Measurements from ENCODE around the gene LPP.

LPP gene

GRCh38 chr3:188926111-188926510 is 772.2 kb downstream of the LPP start:
- Mint-ChIP-seq H3K27me3 (ENCODE audit: low read depth) (peaks cover 4% of the 10 kb centered on the region), H3K4me1 (ENCODE audit: low read depth) (no peaks in the 10 kb centered on the region), H3K9me3 (no peaks in the 10 kb centered on the region), H3K36me3 (ENCODE audit: low read depth) (no peaks in the 10 kb centered on the region), H3K27ac (no peak overlapping the region), H3K4me3 (no peak overlapping the region)
- no peak for DNase-seq (ENCODE audit: low spot score)

GRCh38 chr3:188926741-188927511 is 773.0 kb downstream of the LPP start:
- no peaks in the 10 kb centered on the region for H3K9me3 Mint-ChIP-seq
- no peak overlapping the region for H3K4me3 Mint-ChIP-seq
- H3K36me3 Mint-ChIP-seq (ENCODE audit: low read depth), result no peaks in the 10 kb centered on the region
- DNase-seq (ENCODE audit: low spot score), result no peak
- peaks cover 4% of the 10 kb centered on the region for H3K27me3 Mint-ChIP-seq (ENCODE audit: low read depth)
- H3K27ac Mint-ChIP-seq, result no peak overlapping the region
- H3K4me1 Mint-ChIP-seq (ENCODE audit: low read depth), result no peaks in the 10 kb centered on the region

DNA sequence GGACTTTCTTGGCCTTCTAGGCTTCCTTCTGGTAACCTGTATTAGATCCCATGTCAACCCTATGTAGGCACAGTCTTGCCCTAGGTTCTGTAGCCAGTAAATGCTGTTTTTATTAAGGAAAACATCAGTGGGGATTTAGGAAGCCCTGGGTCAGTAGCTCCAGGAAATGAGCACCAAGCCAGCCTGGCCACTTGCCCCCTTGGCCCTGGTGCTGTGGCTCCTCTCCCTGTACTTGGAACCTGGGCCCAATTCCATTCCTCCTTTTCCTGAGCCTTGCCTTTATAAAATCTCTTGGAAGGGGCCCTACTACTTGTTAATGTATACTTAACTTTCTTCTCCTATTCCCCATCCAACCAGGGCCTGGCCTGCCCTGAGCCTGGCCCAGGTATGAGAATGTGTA is 774.0 kb downstream of the LPP start:
- DNase-seq (ENCODE audit: low spot score), result no peak
- H3K27me3 Mint-ChIP-seq (ENCODE audit: low read depth), result peaks cover 4% of the 10 kb centered on the region
- no peak overlapping the region for H3K27ac Mint-ChIP-seq
- H3K4me1 Mint-ChIP-seq (ENCODE audit: low read depth), result no peaks in the 10 kb centered on the region
- no peak overlapping the region for H3K4me3 Mint-ChIP-seq
- no peaks in the 10 kb centered on the region for H3K9me3 Mint-ChIP-seq
- no peaks in the 10 kb centered on the region for H3K36me3 Mint-ChIP-seq (ENCODE audit: low read depth)

DNA sequence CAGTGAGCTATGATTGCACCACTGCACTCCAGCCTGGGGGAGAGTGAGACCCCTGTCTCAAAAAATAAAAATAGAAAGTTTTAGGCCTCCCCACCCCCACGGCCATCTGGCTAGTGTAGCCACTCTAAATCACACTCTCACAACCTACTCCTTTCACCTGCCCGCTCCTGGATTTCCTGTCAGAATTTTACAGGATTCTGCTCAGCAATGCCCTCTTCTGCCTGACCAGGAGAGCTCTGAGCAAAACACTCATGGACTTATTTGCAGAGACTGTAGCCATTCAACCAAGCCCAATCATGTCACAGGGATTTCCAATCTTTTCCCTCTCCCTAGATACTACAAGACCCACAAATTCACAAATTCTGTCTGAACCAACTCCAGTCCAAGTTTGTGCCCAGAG is 775.2 kb downstream of the LPP start:
- no peaks in the 10 kb centered on the region for H3K36me3 Mint-ChIP-seq (ENCODE audit: low read depth)
- no peaks in the 10 kb centered on the region for H3K4me1 Mint-ChIP-seq (ENCODE audit: low read depth)
- H3K27me3 Mint-ChIP-seq (ENCODE audit: low read depth), result no peaks in the 10 kb centered on the region

GRCh38 chr3:188931036-188931435 is 777.1 kb downstream of the LPP start:
- DNase-seq (ENCODE audit: low spot score), result no peak
- Mint-ChIP-seq H3K27ac (no peak overlapping the region), H3K27me3 (ENCODE audit: low read depth) (no peaks in the 10 kb centered on the region), H3K4me3 (no peak overlapping the region), H3K9me3 (no peaks in the 10 kb centered on the region), H3K4me1 (ENCODE audit: low read depth) (no peaks in the 10 kb centered on the region), H3K36me3 (ENCODE audit: low read depth) (no peaks in the 10 kb centered on the region)

More for the DNA sequence above, 775.2 kb downstream of the LPP start:
- Mint-ChIP-seq H3K27ac (no peak overlapping the region), H3K4me3 (no peak overlapping the region), H3K9me3 (no peaks in the 10 kb centered on the region)
- DNase-seq (ENCODE audit: low spot score), result no peak

- H3K9me3 Mint-ChIP-seq, result no peaks in the 10 kb centered on the region
- no peaks in the 10 kb centered on the region for H3K4me1 Mint-ChIP-seq (ENCODE audit: low read depth)
- H3K36me3 Mint-ChIP-seq (ENCODE audit: low read depth), result no peaks in the 10 kb centered on the region
- DNase-seq (ENCODE audit: low spot score), result no peak
- H3K27ac Mint-ChIP-seq, result no peak overlapping the region
- no peak overlapping the region for H3K4me3 Mint-ChIP-seq
- peaks cover under 1% of the 10 kb centered on the region for H3K27me3 Mint-ChIP-seq (ENCODE audit: low read depth)
Measured at GRCh38 chr3:188931531-188931930, 777.6 kb downstream of the LPP start.

GRCh38 chr3:188934989-188935388 is 781.0 kb downstream of the LPP start:
- H3K9me3 Mint-ChIP-seq, result no peaks in the 10 kb centered on the region
- H3K27me3 Mint-ChIP-seq (ENCODE audit: low read depth), result peaks cover 13% of the 10 kb centered on the region
- H3K4me3 Mint-ChIP-seq, result no peak overlapping the region
- H3K36me3 Mint-ChIP-seq (ENCODE audit: low read depth), result no peaks in the 10 kb centered on the region
- no peak for DNase-seq (ENCODE audit: low spot score)
- H3K4me1 Mint-ChIP-seq (ENCODE audit: low read depth), result no peaks in the 10 kb centered on the region
- H3K27ac Mint-ChIP-seq, result no peak overlapping the region

GRCh38 chr3:188936597-188937107 is 782.7 kb downstream of the LPP start:
- no peaks in the 10 kb centered on the region for H3K4me1 Mint-ChIP-seq (ENCODE audit: low read depth)
- H3K4me3 Mint-ChIP-seq, result no peak overlapping the region
- H3K27me3 Mint-ChIP-seq (ENCODE audit: low read depth), result peaks cover 14% of the 10 kb centered on the region
- H3K27ac Mint-ChIP-seq, result no peak overlapping the region
- DNase-seq (ENCODE audit: low spot score), result no peak
- no peaks in the 10 kb centered on the region for H3K36me3 Mint-ChIP-seq (ENCODE audit: low read depth)
- H3K9me3 Mint-ChIP-seq, result no peaks in the 10 kb centered on the region

- Mint-ChIP-seq H3K4me1 (ENCODE audit: low read depth) (no peaks in the 10 kb centered on the region), H3K4me3 (no peak overlapping the region), H3K9me3 (no peaks in the 10 kb centered on the region), H3K36me3 (ENCODE audit: low read depth) (no peaks in the 10 kb centered on the region), H3K27ac (no peak overlapping the region), H3K27me3 (ENCODE audit: low read depth) (peaks cover 14% of the 10 kb centered on the region)
- DNase-seq (ENCODE audit: low spot score), result no peak
Measured at GRCh38 chr3:188937389-188937788, 783.4 kb downstream of the LPP start.

GRCh38 chr3:188938999-188939398 is 785.0 kb downstream of the LPP start:
- DNase-seq (ENCODE audit: low spot score), result no peak
- H3K4me3 Mint-ChIP-seq, result no peak overlapping the region
- no peaks in the 10 kb centered on the region for H3K4me1 Mint-ChIP-seq (ENCODE audit: low read depth)
- H3K36me3 Mint-ChIP-seq (ENCODE audit: low read depth), result no peaks in the 10 kb centered on the region
- no peaks in the 10 kb centered on the region for H3K9me3 Mint-ChIP-seq
- H3K27ac Mint-ChIP-seq, result no peak overlapping the region
- H3K27me3 Mint-ChIP-seq (ENCODE audit: low read depth), result peaks cover 20% of the 10 kb centered on the region

DNA sequence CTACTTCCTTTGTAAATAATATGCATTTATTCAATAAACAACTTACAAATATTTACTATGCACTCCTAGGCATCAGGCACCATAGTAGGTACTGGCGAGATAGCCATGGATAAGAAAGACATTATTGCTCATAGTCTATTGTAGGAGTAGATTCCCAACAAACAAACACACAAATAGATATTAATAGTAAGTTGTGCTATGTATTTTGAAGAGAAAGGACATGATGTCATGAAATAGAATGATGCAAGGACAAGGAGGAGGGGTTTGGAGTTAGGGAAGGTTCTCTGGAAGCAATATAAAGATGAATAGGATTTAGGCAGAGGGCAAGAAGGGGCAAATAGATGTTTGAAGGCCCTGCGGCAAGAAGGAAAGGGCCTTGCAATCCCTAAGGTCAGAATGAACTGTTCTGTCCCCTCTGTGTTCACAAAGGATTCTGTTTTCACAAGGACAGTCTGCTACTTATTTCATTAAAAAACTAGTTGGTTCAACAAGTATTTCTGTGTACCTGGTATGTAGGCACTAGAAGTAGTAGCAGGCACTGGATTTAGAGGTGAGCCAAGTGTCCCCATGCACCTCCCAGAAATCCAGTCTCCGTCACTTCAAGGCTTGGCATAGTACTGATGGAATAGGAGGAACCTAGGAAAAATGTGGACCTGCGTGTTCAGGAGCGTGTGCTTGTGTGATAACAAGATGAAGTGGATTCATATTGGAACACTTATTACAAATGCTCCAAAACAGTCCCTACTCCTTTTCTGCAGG is 786.0 kb downstream of the LPP start:
- Mint-ChIP-seq H3K4me3 (no peak overlapping the region), H3K27ac (no peak overlapping the region), H3K36me3 (ENCODE audit: low read depth) (no peaks in the 10 kb centered on the region), H3K4me1 (ENCODE audit: low read depth) (peaks cover 5% of the 10 kb centered on the region), H3K9me3 (no peaks in the 10 kb centered on the region), H3K27me3 (ENCODE audit: low read depth) (peaks cover 25% of the 10 kb centered on the region)
- DNase-seq (ENCODE audit: low spot score), result no peak
